Anterior cingulate cortex (tissue), 58 donors: Measurements from ENCODE around the gene GLI3.

Source experiments
- DNase-seq, 58 donors: peaks; one replicate each; lab custom pipeline; 2025; lab: John Stamatoyannopoulos, UW

Gene GLI3

GRCh38 chr7:41915871-41916270 lies 321.1 kb downstream of the GLI3 start:
- no peak for DNase-seq

- DNase-seq = no peak
Measured at GRCh38 chr7:41912851-41913567, 324.0 kb downstream of the GLI3 start.

- no peak for DNase-seq
Measured at GRCh38 chr7:41912426-41912825, 324.6 kb downstream of the GLI3 start.

GRCh38 chr7:41911792-41912191 lies 325.2 kb downstream of the GLI3 start:
- DNase-seq = no peak
